Measurements from ENCODE around the gene PIK3CG. TPM values are rescaled to one million over a fixed set of nuclear protein-coding genes. Genes with fewer than 3 reads are reported as not detected.
"Not testable (repeated sequence)": the region's sequence is repeated elsewhere in the genome, so short reads cannot be mapped to it uniquely, and the experiment has no call there.

The PIK3CG gene
- total RNA-seq, 2 donors from 2014 or later = 0.11 TPM; not detected in 1

DNA sequence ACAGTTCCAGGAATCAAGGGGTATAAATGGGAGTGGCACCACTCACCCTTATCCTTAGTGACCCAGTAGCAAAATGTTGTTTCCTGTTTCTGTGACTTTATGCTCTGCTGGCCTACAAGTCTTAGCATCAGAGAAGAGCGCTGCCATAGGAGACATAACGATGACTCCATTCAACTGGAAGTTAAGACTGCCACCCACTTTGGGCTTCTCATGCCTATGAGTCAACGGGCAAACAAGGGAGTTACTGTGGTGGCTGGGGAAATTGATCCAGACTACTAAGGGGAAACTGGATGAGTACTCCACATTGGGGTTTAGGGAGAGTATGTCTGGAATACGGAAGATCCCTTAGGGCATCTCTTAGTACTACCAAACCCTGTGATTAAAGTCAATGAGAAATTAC, 40.6 kb upstream of the PIK3CG start:
- Histone ChIP-seq H3K4me3 (ENCODE audit: low read length) (no peak overlapping the region), H3K36me3 (ENCODE audit: control insufficient read depth, insufficient read depth, low read length) (no peaks in the 10 kb centered on the region), H3K27me3 (ENCODE audit: control insufficient read depth, insufficient read depth, low read length, poor library complexity, severe bottlenecking) (no peaks in the 10 kb centered on the region), H3K27ac (ENCODE audit: low read depth, low read length) (no peak overlapping the region), H3K9ac (ENCODE audit: extremely low read depth, low read length, poor library complexity, severe bottlenecking) (no peak overlapping the region), H3K9me3 (ENCODE audit: control insufficient read depth, low read length) (peaks cover 8% of the 10 kb centered on the region), H3K4me1 (ENCODE audit: control insufficient read depth, insufficient read depth, low read length) (no peaks in the 10 kb centered on the region)
- Mint-ChIP-seq H3K4me1 (no peaks in the 10 kb centered on the region), H3K9me3 (peaks cover 8% of the 10 kb centered on the region), H3K4me3 (no peak overlapping the region), H3K27me3 (ENCODE audit: insufficient read depth) (peaks cover 4% of the 10 kb centered on the region), H3K36me3 (ENCODE audit: low read depth) (no peaks in the 10 kb centered on the region), H3K27ac (no peak overlapping the region)
- no peak for DNase-seq
- TF ChIP-seq CTCF (conservative IDR thresholded peaks at IDR 0.05) = no peak
- WGBS, 2 experiments (ENCODE audit: insufficient coverage in 1 of 2, insufficient read length in 1 of 2) = 91 to 97% methylated on average over 4 of the region's 4 CpGs

GRCh38 chr7:106827626-106828025, 37.5 kb upstream of the PIK3CG start:
- H3K27ac Mint-ChIP-seq = no peak overlapping the region
- peaks cover 22% of the 10 kb centered on the region for H3K9me3 Mint-ChIP-seq
- no peaks in the 10 kb centered on the region for H3K4me1 Mint-ChIP-seq

GRCh38 chr7:106829496-106829895, 35.6 kb upstream of the PIK3CG start:
- no peak for DNase-seq
- Histone ChIP-seq H3K27me3 (ENCODE audit: control insufficient read depth, insufficient read depth, low read length, poor library complexity, severe bottlenecking) (no peaks in the 10 kb centered on the region), H3K27ac (ENCODE audit: low read depth, low read length) (no peak overlapping the region), H3K9me3 (ENCODE audit: control insufficient read depth, low read length) (peaks cover 19% of the 10 kb centered on the region), H3K4me1 (ENCODE audit: control insufficient read depth, insufficient read depth, low read length) (no peaks in the 10 kb centered on the region), H3K4me3 (ENCODE audit: low read length) (no peak overlapping the region), H3K36me3 (ENCODE audit: control insufficient read depth, insufficient read depth, low read length) (no peaks in the 10 kb centered on the region), H3K9ac (ENCODE audit: extremely low read depth, low read length, poor library complexity, severe bottlenecking) (no peak overlapping the region)
- Mint-ChIP-seq H3K27me3 (ENCODE audit: insufficient read depth) (peaks cover 19% of the 10 kb centered on the region), H3K4me3 (no peak overlapping the region), H3K9me3 (peaks cover 22% of the 10 kb centered on the region), H3K36me3 (ENCODE audit: low read depth) (no peaks in the 10 kb centered on the region), H3K27ac (no peak overlapping the region), H3K4me1 (no peaks in the 10 kb centered on the region)
- TF ChIP-seq CTCF (conservative IDR thresholded peaks at IDR 0.05) = no peak
- 89 to 100% methylated on average over 6 to 7 of the region's 7 CpGs for WGBS, 2 experiments (ENCODE audit: insufficient coverage in 1 of 2, insufficient read length in 1 of 2)

More at GRCh38 chr7:106827626-106828025, 37.5 kb upstream of the PIK3CG start:
- no peak overlapping the region for H3K27ac ChIP-seq (ENCODE audit: low read depth, low read length)
- H3K9ac ChIP-seq (ENCODE audit: extremely low read depth, low read length, poor library complexity, severe bottlenecking) = no peak overlapping the region
- Mint-ChIP-seq H3K36me3 (ENCODE audit: low read depth) (no peaks in the 10 kb centered on the region), H3K4me3 (no peak overlapping the region), H3K27me3 (ENCODE audit: insufficient read depth) (peaks cover 19% of the 10 kb centered on the region)
- peaks cover 19% of the 10 kb centered on the region for H3K9me3 ChIP-seq (ENCODE audit: control insufficient read depth, low read length)
- no peaks in the 10 kb centered on the region for H3K4me1 ChIP-seq (ENCODE audit: control insufficient read depth, insufficient read depth, low read length)
- 95 to 100% methylated on average over 1 to 2 of the region's 2 CpGs for WGBS, 2 experiments (ENCODE audit: insufficient coverage in 1 of 2, insufficient read length in 1 of 2)
- H3K27me3 ChIP-seq (ENCODE audit: control insufficient read depth, insufficient read depth, low read length, poor library complexity, severe bottlenecking) = no peaks in the 10 kb centered on the region
- H3K4me3 ChIP-seq (ENCODE audit: low read length) = no peak overlapping the region
- no peak for TF ChIP-seq CTCF (conservative IDR thresholded peaks at IDR 0.05)
- no peak for DNase-seq
- no peaks in the 10 kb centered on the region for H3K36me3 ChIP-seq (ENCODE audit: control insufficient read depth, insufficient read depth, low read length)

- WGBS, 2 experiments (ENCODE audit: insufficient coverage in 1 of 2, insufficient read length in 1 of 2) = 94% methylated on average over 9 of the region's 9 CpGs
- Mint-ChIP-seq H3K27me3 (ENCODE audit: insufficient read depth) (peaks cover 15% of the 10 kb centered on the region), H3K9me3 (peaks cover 22% of the 10 kb centered on the region)
- not testable (repeated sequence) for H3K36me3 ChIP-seq (ENCODE audit: control insufficient read depth, insufficient read depth, low read length); H3K9ac ChIP-seq (ENCODE audit: extremely low read depth, low read length, poor library complexity, severe bottlenecking); H3K4me3 ChIP-seq (ENCODE audit: low read length); H3K4me1 Mint-ChIP-seq; H3K36me3 Mint-ChIP-seq (ENCODE audit: low read depth); H3K27ac Mint-ChIP-seq; H3K4me3 Mint-ChIP-seq; H3K27ac ChIP-seq (ENCODE audit: low read depth, low read length); DNase-seq; H3K4me1 ChIP-seq (ENCODE audit: control insufficient read depth, insufficient read depth, low read length); H3K27me3 ChIP-seq (ENCODE audit: control insufficient read depth, insufficient read depth, low read length, poor library complexity, severe bottlenecking)
- peaks cover 19% of the 10 kb centered on the region for H3K9me3 ChIP-seq (ENCODE audit: control insufficient read depth, low read length)
Measured at GRCh38 chr7:106830896-106831295, 34.2 kb upstream of the PIK3CG start.

Measured in endodermal cell (in vitro differentiated cells).